Stimulated activated CD4-positive, alpha-beta T cell treated with anti-CD3 and anti-CD28 coated beads, Interleukin-1b, Interleukin-23, amount 100 ng/mL, for 4 hours (primary cell): Measurements from ENCODE around the gene ATG4D.
"Not testable (repeated sequence)": the region's sequence is repeated elsewhere in the genome, so short reads cannot be mapped to it uniquely, and the experiment has no call there.

Source experiments
- DNase-seq, 2 donors: peaks; one replicate each; pipeline ENCODE4 v3.0.0-alpha.2; 2020; ENCODE audit warnings: low read depth in 2 of 2

Gene ATG4D

GRCh38 chr19:10552510-10553053, 8.9 kb downstream of the ATG4D start:
- DNase-seq, result no peak

- DNase-seq, result no peak
Observed at GRCh38 chr19:10553087-10553667, 9.5 kb downstream of the ATG4D start.

GRCh38 chr19:10553943-10554381, 10.3 kb downstream of the ATG4D start:
- DNase-seq, result no peak

GRCh38 chr19:10554760-10555609, 11.3 kb downstream of the ATG4D start:
- DNase-seq, result no peak

- DNase-seq, result no peak
Observed at GRCh38 chr19:10555610-10555973, 11.9 kb downstream of the ATG4D start.

- no peak for DNase-seq
Observed at GRCh38 chr19:10557603-10558197, 14.0 kb downstream of the ATG4D start.

GRCh38 chr19:10560154-10560553, 16.4 kb downstream of the ATG4D start:
- no peak for DNase-seq

GRCh38 chr19:10562609-10563008, 18.9 kb downstream of the ATG4D start:
- no peak for DNase-seq

GRCh38 chr19:10565028-10565566, 21.4 kb downstream of the ATG4D start:
- peak; percentile 37 to 50 for DNase-seq

- DNase-seq, result peak; percentile 97 to 98
Observed at GRCh38 chr19:10565567-10566407, 22.1 kb downstream of the ATG4D start, which contains the start of gene KRI1. TSS of gene KRI1 (minus strand) at chr19:10566010. CDS start at chr19:10565999, 11 bp downstream.

- no peak for DNase-seq
Observed at GRCh38 chr19:10566408-10566657, 22.6 kb downstream of the ATG4D start.

GRCh38 chr19:10566658-10567410, 23.1 kb downstream of the ATG4D start:
- DNase-seq, result no peak

GRCh38 chr19:10567656-10568055, 24.0 kb downstream of the ATG4D start:
- no peak for DNase-seq

- DNase-seq, result peak in 1 of 2 donors; percentile 36
Observed at GRCh38 chr19:10568062-10568825, 24.5 kb downstream of the ATG4D start.

GRCh38 chr19:10568826-10569651, 25.3 kb downstream of the ATG4D start, which contains the start of gene CDKN2D:
TSS of gene CDKN2D (minus strand) at chr19:10568979. CDS start at chr19:10568653, 326 bp downstream.
- peak; percentile 99 for DNase-seq

- not testable (repeated sequence) for DNase-seq
Observed at GRCh38 chr19:10573793-10574192, 30.1 kb downstream of the ATG4D start.

GRCh38 chr19:10574462-10574861, 30.8 kb downstream of the ATG4D start:
- DNase-seq, result no peak

- DNase-seq, result no peak
Observed at GRCh38 chr19:10575011-10575716, 31.5 kb downstream of the ATG4D start.
